ENCODE results near the gene PADI3.
"Not testable (repeated sequence)": the region's sequence is repeated elsewhere in the genome, so short reads cannot be mapped to it uniquely, and the experiment has no call there.

PADI3 gene

DNA sequence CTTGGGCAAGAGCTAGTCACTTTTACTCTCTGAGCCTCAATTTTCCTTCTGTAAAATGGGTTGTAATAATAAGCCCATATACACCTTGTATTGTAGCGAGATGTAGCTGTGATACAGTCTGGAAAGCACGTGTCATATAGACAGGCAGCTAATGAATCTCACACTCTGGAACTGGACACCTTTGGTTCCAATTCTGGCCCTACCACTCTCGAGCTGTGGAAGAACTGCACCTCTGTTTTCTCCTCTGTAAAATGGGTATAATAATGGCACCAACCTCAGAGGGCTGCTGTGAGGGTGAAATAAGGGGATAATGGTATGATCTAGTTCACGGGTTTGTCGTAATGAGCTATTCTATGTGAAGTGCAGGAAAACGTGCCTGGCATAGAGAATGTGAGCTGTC, 58.4 kb downstream of the PADI3 start:
- DNase-seq: no peak

DNA sequence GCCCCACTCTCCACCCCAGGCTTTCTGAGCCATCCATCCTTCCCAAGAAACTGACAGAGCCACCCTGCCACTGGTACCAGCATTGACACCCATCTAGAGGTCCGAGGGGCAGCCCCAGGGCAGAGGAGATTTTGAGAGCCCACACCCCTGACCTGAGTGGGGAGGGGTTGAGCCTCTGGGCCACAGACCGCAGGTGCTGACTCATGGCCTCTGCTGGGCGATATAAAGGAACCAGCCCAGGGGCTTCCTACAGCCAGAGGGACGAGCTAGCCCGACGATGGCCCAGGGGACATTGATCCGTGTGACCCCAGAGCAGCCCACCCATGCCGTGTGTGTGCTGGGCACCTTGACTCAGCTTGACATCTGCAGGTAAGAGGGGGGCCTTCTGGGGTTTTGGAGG, 59.0 kb downstream of the PADI3 start, which contains the start of gene PADI4:
TSS of gene PADI4 (plus strand) at position 252 of the 400 bp plus-strand sequence. CDS start at position 278, 26 bp downstream.
- no peak for DNase-seq

DNA sequence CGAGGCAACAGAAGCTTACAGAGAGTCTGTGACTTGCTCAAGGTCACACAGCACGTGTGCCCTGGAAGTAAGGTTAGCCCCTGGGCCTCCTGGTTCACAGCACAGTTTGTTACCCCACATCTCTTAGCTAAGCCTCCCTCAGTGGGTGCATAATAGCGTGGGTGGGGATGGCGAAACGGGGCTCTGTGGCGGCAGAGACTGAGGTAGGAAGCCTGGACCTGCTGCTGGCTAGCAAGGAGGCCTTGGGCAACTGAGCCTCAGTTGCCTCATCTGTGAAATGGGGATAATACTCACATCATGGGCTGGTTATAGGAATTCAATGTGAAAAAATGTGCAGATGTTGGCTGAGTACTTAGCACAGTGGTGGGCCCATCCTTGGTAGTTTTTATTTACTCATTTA, 59.7 kb downstream of the PADI3 start:
- no peak for DNase-seq

DNA sequence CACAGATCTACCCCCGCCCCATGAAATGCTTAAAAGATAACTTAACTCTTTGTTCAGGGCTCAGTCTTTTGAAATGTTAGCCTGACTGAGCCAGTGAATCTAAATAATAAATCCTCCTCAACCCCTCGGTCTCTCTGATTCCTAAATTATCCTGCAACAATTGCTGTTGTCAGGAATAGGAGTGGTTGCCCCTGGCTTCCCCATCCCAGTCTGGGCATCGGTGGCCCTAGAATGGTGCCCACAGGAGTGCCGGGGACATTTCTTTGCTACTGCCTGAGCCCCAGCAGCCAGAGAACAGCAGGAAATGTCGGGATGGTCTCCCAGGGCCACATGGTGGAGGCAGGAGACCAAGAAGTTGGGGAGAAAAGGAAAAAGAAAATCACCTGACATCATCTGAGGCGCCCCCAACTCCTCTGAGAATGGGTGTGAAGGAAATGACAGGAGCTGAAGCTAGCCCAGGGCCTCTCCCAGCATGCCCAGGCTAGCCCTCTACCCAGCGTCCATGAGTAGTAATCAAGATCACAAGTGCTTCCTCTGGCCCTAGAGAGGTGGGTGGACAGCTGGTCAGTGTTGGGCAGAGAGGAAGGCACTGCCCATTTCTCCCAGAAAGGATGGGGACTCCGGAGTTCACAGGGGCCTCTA, 60.6 kb downstream of the PADI3 start:
- DNase-seq: no peak

DNA sequence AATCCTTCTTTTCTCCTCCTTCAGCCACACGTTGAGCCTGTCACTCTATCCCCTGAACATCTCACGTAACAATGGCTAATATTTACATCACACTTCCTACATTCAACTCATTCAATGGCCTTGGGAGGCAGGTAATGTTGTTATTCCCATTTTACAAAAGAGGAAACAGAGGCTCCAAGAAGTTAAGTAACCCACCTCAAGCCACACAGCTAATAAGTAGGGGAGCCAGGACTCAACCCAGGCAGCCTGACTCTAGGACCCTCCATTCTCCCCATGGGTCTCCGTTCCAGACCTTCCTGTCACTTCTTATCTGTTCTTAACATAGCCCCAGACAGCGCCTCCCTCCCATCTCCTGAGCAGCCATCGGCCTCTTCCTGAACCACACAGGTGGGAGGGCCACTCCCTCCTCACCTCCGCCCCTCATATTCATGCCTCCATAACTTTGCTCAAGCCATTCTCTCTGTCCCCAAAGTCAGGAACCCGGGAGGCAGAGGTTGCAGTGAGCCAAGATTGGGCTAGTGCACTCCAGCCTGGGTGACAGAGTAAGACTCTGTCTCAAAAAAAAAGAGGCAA, 61.3 kb downstream of the PADI3 start:
- no peak for DNase-seq

DNA sequence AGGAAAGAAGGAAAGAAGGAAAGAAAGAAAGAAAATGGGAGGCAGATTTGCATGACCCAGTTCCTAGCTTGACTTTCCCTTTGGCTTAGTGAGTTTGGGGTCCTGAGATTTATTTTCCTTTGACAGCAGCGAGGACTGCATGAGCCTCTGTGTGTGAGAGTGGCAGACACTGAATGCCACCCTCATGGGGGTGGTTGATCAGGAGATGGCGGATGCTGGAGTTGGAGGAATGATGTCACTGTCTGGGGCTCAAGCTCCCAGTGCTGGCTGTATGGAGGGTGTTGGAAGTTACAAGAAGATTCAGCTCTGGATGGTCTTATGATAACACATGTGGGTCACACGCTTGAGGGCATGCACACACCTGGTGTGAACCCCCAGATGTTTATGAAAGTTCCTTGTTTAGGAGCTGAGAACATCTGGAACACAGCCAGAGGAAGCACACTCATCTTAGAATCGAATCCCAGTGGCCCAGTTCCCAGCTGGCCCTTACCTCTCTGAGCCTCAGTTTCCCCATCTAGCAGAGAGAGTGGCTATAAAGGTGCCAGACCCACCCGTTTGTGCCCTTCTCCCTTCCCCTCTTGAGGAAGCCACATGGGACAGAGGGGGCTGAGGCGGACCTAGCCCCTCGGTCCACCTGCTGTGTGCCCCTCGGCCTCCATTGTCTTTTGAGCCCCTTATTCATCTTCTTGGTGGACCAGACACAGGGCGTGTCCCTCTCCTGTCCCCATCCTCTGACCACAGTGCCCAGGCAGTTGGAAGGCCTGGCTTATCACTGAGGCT, 64.8 kb downstream of the PADI3 start:
- no peak for DNase-seq

DNA sequence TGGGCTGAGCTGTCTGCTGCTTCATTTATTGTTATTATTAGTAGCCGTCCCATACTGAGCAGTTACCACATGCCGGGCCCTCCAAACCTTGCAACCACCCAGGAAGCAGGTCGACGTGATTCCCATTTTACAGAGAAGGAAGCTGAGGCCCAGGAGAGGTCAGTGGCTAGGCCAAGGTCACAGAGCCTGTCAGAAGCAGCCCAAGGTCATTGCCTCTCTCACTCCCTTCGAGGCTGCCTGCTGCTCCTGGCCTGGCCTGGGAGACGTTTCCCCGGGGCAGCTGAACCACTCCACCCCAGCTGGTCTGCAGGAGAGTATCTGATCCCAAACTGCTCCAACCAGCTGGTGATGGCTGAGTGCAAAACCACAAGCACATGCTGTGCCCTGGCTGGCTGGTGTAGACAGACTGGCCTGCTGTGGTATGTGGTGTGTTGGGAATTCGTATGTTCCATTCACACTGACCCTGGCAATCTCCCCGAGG, 65.6 kb downstream of the PADI3 start:
- no peak for DNase-seq

DNA sequence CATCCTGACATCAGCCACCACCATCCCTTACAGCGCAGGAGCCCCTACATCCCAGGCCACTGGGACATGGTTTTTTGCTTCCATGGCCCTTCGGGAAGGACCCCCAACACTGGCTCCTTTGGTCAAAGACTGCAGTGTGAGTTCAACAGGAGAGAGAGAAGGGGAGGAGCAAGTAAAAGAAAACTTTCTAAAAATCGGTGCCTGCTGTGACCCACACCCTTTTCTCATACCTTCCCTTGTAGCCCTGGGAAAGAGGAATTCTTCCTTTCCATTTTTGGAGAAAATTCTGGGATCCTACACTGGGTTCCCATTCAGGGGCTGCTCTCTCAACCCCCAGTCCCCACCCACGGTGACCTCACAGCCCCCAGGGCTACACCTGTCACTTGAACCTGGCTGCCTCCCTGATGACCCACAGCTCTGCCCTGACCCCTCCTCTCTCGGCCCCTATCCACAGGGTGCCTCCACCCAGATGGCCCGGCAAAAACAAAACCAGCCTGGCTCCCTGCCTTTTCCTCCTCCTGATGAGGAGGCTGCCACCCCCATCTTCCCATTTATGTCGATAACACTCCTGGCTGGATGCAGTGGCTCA, 66.7 kb downstream of the PADI3 start:
- no peak for DNase-seq

DNA sequence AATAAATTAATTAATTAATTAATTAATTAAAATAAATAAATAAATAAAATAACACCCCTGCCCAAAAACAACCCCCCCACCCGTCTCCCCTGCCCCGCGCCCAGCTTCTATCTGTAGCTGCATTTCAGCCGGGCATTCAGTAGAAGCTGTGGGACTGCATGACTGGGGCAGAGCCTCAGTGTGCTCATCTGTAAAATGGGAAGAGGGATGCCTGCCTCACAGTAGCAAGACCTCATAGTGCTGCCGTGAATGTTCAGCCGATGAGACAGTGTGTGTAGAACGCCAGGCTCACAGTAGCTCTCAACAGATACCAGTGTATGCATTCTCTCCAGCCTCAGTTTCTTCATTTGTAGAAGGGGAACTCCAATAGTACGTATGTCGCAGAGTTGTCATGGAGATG, 67.8 kb downstream of the PADI3 start:
- DNase-seq: no peak

DNA sequence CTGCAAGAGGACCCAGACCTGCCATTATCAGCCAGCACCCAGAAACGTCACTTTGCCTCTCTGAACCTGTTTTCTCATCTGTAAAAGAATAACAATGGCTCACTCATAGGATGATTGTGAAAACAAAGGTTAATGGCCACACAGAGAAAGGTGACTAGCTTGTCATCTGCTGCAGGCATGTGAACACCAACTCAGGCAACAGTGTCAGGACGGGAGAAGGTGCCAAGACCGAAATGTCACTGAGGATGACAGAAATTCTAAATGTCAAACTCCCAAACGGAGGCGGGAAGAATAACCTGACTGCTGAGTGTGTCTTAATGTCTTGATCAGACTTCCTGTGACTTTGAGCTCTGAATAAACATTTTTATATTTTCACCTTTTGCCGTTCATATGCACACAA, 69.4 kb downstream of the PADI3 start:
- no peak for DNase-seq

DNA sequence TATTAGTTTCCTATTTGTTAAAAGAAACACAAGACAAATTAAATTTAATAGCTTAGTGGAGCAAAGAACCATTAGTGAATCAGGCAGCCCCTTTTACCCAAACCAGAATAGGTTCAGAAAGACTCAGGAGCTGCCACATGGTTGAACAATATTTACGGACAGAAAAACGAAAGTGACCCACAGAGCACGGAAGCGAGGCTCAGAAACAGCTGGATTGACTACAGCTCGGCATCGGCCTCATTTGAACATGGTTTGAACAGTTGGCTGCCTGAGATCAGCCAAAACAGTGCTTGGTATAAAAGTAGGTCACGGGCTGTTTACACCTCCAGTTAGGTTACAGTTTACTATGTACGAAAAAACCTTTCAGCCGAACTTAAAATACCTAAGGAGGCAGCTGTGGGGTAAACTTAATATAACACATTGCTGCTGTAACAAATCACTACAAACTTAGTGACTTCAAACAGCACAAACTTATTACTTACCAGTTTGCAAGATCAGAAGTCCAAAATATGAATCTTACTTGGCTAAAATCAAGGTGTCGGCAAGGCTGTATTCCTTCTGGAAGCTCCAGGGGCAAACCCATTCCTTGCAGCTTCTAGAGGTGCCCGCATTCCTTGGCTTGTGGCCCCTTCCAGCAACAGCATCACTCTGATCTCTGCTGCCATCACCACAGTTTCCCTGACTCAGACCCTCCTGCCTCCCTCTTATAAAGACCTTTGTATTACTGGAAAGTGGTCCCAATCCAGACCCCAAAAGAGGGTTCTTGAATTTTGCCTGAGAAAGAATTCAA, 70.9 kb downstream of the PADI3 start:
- no peak for DNase-seq

DNA sequence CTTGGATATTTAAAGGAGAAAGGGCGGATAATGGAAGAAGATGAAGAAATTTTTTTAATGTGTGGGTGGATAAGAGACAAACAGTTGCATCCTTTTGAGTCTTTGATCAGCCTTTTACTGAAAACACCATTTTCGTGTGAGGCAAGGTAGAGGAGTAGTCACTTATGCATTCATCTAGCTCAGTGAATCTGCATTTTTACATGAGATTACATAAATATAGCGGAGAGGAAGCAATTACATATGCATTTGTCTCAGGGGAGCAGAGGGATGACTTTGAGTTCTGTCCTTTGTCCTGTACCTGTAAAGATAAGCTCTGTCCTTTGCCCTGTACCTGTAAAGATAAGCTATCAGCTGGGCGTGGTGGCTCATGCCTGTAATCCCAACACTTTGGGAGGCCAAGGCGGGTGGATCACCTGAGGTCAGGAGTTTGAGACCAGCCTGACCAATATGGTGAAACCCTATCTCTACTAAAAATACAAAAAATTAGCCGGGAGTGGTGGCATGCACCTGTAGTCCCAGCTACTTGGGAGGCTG, 73.0 kb downstream of the PADI3 start:
- not testable (repeated sequence) for DNase-seq

DNA sequence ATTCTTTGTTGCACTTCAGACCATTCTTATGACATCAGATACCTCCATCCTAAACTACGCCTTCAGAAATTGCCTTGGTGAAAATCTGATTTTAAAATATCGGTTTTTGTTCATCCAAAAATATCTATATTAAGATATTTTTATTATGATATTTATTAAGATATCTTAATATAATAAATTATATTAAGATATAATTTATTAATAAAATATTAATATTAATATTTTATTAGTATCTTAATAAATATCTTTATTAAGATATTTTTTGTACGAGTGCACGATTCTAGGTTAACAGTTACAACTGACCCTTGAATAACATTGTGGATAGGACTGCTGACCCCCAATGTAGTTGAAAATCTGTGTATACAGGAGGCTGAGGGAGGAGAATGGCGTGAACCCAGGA, 80.0 kb downstream of the PADI3 start:
- no peak for DNase-seq

DNA sequence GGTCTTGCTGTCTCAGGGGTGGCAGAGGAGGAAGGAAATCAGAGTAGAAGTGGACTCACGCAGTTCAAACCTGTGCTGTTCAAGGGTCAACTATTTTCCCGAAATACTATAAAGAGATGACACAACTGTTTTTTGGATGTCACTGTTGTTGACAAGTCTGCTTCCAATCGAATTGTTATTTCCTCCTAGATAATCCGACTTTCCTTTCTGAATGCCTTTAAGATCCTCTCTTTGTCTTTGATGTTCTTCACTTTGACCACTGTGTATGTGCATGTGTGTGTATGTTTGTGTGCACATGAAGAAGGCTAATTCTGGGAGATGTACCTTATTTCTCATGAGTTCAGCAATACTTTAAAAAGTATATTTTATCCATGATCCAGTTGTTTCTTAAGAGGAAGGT, 80.7 kb downstream of the PADI3 start:
- DNase-seq: no peak

DNA sequence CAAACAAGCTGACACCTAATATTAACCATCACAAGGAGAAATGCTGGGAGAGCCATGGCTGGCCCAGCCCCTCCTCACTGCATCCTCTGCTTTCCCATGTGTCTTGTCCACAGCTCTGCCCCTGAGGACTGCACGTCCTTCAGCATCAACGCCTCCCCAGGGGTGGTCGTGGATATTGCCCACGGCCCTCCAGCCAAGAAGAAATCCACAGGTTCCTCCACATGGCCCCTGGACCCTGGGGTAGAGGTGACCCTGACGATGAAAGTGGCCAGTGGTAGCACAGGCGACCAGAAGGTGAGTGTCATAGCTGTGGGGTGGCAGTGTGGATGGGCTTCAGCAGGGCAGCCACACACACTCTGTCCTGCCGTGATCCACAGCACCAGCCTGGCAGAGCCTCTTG, 82.0 kb downstream of the PADI3 start:
- no peak for DNase-seq

DNA sequence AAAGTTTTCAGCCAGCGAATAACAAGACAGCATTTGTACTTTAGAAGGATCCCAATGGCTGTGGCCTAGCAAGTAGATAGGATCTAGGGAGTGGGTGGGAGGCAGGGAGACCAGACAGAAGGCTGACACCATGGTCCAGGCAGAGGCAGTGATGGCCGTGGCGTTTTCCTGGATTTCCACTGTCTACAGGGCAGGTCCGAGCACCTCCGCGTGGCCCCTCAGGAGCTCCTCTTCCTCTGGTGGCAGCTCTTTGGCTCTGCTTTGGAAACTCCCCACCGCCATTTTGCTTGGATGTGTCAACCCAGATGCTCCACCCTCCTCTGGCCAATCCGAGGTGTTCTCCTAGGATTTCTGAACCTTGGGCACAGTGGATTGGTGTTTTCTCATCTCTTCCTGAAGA, 84.2 kb downstream of the PADI3 start:
- no peak for DNase-seq
